ENCODE data around the gene OTUD5. TPM values are rescaled to one million over a fixed set of nuclear protein-coding genes. Genes with fewer than 3 reads are reported as not detected.

OTUD5 gene
- total RNA-seq, 1 experiment from 2014 or later, result 62.5 TPM

DNA sequence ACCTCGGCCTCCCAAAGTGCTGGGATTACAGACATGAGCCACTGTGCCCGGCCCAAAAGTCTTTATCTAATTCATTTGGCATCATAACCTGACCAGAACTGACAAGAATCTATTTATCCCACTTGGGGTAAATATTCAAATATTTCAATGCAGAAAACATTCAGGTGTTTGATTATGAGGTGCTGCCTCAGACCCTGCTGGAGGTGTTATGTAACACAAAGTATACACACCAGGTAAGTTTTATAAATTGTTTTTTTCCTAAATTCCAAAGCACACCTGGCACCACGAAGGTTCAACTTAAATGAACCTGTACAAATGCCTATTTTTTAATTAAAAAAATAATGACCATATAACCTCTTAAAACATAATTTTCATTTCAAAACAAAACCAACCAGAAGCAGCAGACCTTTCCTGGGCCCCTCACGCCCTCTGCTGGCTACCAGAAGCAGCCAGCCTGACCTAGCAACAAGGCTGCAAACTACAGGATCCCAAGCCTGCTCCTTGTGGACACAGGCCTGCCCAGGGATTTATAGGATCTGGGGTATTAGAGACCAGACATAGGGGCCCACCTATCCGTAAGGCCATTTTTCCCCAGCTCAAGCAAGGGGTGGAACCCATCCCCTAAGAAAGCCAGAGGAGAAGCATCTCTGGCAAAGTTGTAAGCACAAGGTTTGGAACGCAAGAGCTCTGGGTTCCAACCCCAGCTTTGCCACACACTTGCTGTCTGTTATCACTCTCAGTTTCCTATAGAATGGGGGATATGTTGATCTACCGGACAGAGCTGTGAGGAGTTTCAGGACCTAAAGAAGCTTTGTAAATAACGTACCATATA is 11.7 kb downstream of the OTUD5 start:
- H2BK20ac ChIP-seq (ENCODE audit: low read depth, low read length, poor library complexity, severe bottlenecking), result no peak overlapping the region
- H3K4me1 Mint-ChIP-seq, result peaks cover 8 to 11% of the 10 kb centered on the region in 2 experiments
- H2BK15ac ChIP-seq (ENCODE audit: low read depth, low read length), result no peak overlapping the region
- H3K4me1 ChIP-seq (ENCODE audit: insufficient read depth, low read length), result no peaks in the 10 kb centered on the region; the same call in 1 of the 2 replicates
- H3K79me1 ChIP-seq (ENCODE audit: insufficient read depth, low read depth, low read length, poor library complexity, severe bottlenecking), result peaks cover 6% of the 10 kb centered on the region
- H4K91ac ChIP-seq (ENCODE audit: insufficient read length, low read depth, low read length), result no peak overlapping the region
- H3K27me3 Mint-ChIP-seq (ENCODE audit: low read depth), result peaks cover 1% of the 10 kb centered on the region; the same call in 1 of the 2 replicates
- no peak overlapping the region for H2BK5ac ChIP-seq (ENCODE audit: insufficient read length, low read length)
- H3K9ac ChIP-seq (ENCODE audit: extremely low read depth, insufficient read length, low read length), result no peak overlapping the region
- no peak overlapping the region for H3K18ac ChIP-seq (ENCODE audit: insufficient read length, low read depth, low read length)
- no peak overlapping the region for H3K27ac ChIP-seq (ENCODE audit: insufficient read length, low read depth, low read length)
- no peak overlapping the region for H4K8ac ChIP-seq (replicated peaks; ENCODE audit: insufficient read length, low read depth, low read length)
- no peak overlapping the region for H3K4me2 ChIP-seq (ENCODE audit: insufficient read depth, insufficient read length, low read length)
- H3K56ac ChIP-seq (ENCODE audit: insufficient read length, low read depth, low read length), result no peak overlapping the region
- no peak overlapping the region for H3K14ac ChIP-seq (ENCODE audit: insufficient read depth, low read length)
- H3K23ac ChIP-seq (ENCODE audit: insufficient read length, low read depth, low read length), result no peak overlapping the region
- no peak overlapping the region for H3K4me3 Mint-ChIP-seq
- peaks cover 55 to 65% of the 10 kb centered on the region in 2 experiments for H3K9me3 Mint-ChIP-seq
- WGBS (ENCODE audit: extremely low coverage, insufficient read length, low lambda C conversion rate), result no CpG with 5 or more reads among the region's 8 CpGs
- no peaks in the 10 kb centered on the region for H3K27me3 ChIP-seq (ENCODE audit: insufficient read depth, low read length)
- peak overlapping the region in 2 of 3 experiments; percentile 20 to 24; a peak in 2 of 7 replicates for H3K27ac Mint-ChIP-seq
- H2AFZ ChIP-seq (ENCODE audit: low read length), result no peak overlapping the region
- no peak overlapping the region for H4K5ac ChIP-seq (ENCODE audit: insufficient read length, low read depth, low read length)
- H3K4ac ChIP-seq (ENCODE audit: low read depth, low read length), result no peak overlapping the region
- no peak overlapping the region for H2BK12ac ChIP-seq (ENCODE audit: insufficient read length, low read depth, low read length)
- peaks cover 4% of the 10 kb centered on the region; the same call in 1 of the 2 replicates for H3K79me2 ChIP-seq (ENCODE audit: insufficient read depth, low read length)
- no peak overlapping the region for H2AK5ac ChIP-seq (ENCODE audit: insufficient read length, low read length)
- no peaks in the 10 kb centered on the region for H4K20me1 ChIP-seq (ENCODE audit: control insufficient read depth, insufficient read depth, insufficient read length)
- TF ChIP-seq, protein P1, sequence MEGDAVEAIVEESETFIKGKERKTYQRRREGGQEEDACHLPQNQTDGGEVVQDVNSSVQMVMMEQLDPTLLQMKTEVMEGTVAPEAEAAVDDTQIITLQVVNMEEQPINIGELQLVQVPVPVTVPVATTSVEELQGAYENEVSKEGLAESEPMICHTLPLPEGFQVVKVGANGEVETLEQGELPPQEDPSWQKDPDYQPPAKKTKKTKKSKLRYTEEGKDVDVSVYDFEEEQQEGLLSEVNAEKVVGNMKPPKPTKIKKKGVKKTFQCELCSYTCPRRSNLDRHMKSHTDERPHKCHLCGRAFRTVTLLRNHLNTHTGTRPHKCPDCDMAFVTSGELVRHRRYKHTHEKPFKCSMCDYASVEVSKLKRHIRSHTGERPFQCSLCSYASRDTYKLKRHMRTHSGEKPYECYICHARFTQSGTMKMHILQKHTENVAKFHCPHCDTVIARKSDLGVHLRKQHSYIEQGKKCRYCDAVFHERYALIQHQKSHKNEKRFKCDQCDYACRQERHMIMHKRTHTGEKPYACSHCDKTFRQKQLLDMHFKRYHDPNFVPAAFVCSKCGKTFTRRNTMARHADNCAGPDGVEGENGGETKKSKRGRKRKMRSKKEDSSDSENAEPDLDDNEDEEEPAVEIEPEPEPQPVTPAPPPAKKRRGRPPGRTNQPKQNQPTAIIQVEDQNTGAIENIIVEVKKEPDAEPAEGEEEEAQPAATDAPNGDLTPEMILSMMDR (conservative IDR thresholded peaks at IDR 0.05), result peak; percentile 79
- H3K36me3 Mint-ChIP-seq (ENCODE audit: insufficient read depth in 1 of 3, low read depth in 3 of 3), result peaks cover 19 to 39% (median 30%) of the 10 kb centered on the region in 3 experiments
- no peak overlapping the region for H3T11ph ChIP-seq (ENCODE audit: low read length)
- DNase-seq, result peak; percentile 63
- no peaks in the 10 kb centered on the region for H3K23me2 ChIP-seq (ENCODE audit: insufficient read length, low read depth, low read length, poor library complexity, severe bottlenecking)
- no peak overlapping the region for H2BK120ac ChIP-seq (ENCODE audit: low read depth, low read length, poor library complexity, severe bottlenecking)
- H3K9me3 ChIP-seq (ENCODE audit: control insufficient read depth, low read depth, low read length), result no peaks in the 10 kb centered on the region
